Neuronal stem cell (in vitro differentiated cells): ENCODE measurements around the gene CTSE.

Source experiments
- DNase-seq: peaks from one replicate; pipeline ENCODE4 v3.0.0-alpha.2; 2013; ENCODE audit warnings: low spot score
- H2AFZ ChIP-seq: one replicate; pipeline ENCODE4 v1.6.1; 2013; ENCODE audit warnings: mild to moderate bottlenecking, low read length, inconsistent platforms
- H2AK5ac ChIP-seq: 2 replicates; pipeline ENCODE4 v1.6.1; 2013; ENCODE audit warnings: low read depth, mild to moderate bottlenecking, inconsistent platforms, low read length, moderate library complexity, mixed read lengths
- H2BK120ac ChIP-seq: 2 replicates; pipeline ENCODE4 v1.6.1; 2013; ENCODE audit warnings: low read depth, mild to moderate bottlenecking, inconsistent platforms, low read length, moderate library complexity, mixed read lengths
- H2BK12ac ChIP-seq: one replicate; pipeline ENCODE4 v1.6.1; 2013; ENCODE audit warnings: low read length, inconsistent platforms
- H2BK15ac ChIP-seq: 2 replicates; pipeline ENCODE4 v1.6.1; 2013; ENCODE audit warnings: mild to moderate bottlenecking, low read length, inconsistent platforms, mixed read lengths
- H2BK5ac ChIP-seq: one replicate; pipeline ENCODE4 v1.6.1; 2013; ENCODE audit warnings: inconsistent platforms, mild to moderate bottlenecking, low read length, moderate library complexity
- H3K14ac ChIP-seq: one replicate; pipeline ENCODE4 v1.6.1; 2013; ENCODE audit warnings: low read length, inconsistent platforms
- H3K18ac ChIP-seq: 2 replicates; pipeline ENCODE4 v1.6.1; 2013; ENCODE audit warnings: low read length, inconsistent platforms
- H3K23ac ChIP-seq: 2 replicates; pipeline ENCODE4 v1.6.1; 2013; ENCODE audit warnings: low read depth, mild to moderate bottlenecking, mixed read lengths, low read length, inconsistent platforms; ENCODE audit not compliant: poor library complexity
- H3K27ac ChIP-seq: replicated peaks from 3 replicates; pipeline ENCODE4 v1.5.1; 2013; ENCODE audit warnings: low read length, inconsistent platforms
- H3K27me3 ChIP-seq, 3 experiments: 2 replicates each; pipeline ENCODE4 v1.6.1; 2013; ENCODE audit warnings: low read length in 3 of 3, mild to moderate bottlenecking in 2 of 3, inconsistent platforms in 1 of 3, low read depth in 1 of 3, mixed read lengths in 1 of 3, moderate library complexity in 1 of 3; ENCODE audit not compliant: control insufficient read depth in 3 of 3, insufficient read depth in 3 of 3
- H3K36me3 ChIP-seq, 2 donors: replicated peaks in 1 of 2; 2 replicates each; pipeline ENCODE4 v1.6.1; 2013; ENCODE audit warnings: low read length in 2 of 2; ENCODE audit not compliant: control insufficient read depth in 2 of 2, insufficient read depth in 2 of 2
- H3K4ac ChIP-seq: 2 replicates; pipeline ENCODE4 v1.6.1; 2013; ENCODE audit warnings: inconsistent platforms, mild to moderate bottlenecking, low read length, moderate library complexity
- H3K4me1 ChIP-seq, 2 donors: 1 replicate in 1 of 2; 2 replicates in 1 of 2; pipeline ENCODE4 v1.6.1; 2013; ENCODE audit warnings: low read length in 2 of 2, low read depth in 1 of 2; ENCODE audit not compliant: control insufficient read depth in 2 of 2, insufficient read depth in 1 of 2
- H3K4me2 ChIP-seq: one replicate; pipeline ENCODE4 v1.6.1; 2013; ENCODE audit warnings: mild to moderate bottlenecking, low read length, inconsistent platforms; ENCODE audit not compliant: insufficient read depth, poor library complexity, severe bottlenecking
- H3K4me3 ChIP-seq, 2 donors: 2 replicates each; pipeline ENCODE4 v1.5.1; 2013; ENCODE audit warnings: low read length in 2 of 2, mild to moderate bottlenecking in 2 of 2, inconsistent platforms in 1 of 2, moderate library complexity in 1 of 2
- H3K79me1 ChIP-seq: one replicate; pipeline ENCODE4 v1.6.1; 2013; ENCODE audit warnings: low read depth, mild to moderate bottlenecking, inconsistent platforms, low read length, moderate library complexity
- H3K9ac ChIP-seq: one replicate; pipeline ENCODE4 v1.6.1; 2013; ENCODE audit warnings: mild to moderate bottlenecking, low read depth, low read length, inconsistent platforms; ENCODE audit not compliant: poor library complexity
- H3K9me3 ChIP-seq, 2 donors: replicated peaks in 1 of 2; 2 replicates each; pipeline versions ENCODE3 to v1.6.1; 2013; ENCODE audit warnings: low read length in 2 of 2, mild to moderate bottlenecking in 2 of 2, inconsistent platforms in 1 of 2, low read depth in 1 of 2, mixed read lengths in 1 of 2, moderate library complexity in 1 of 2; ENCODE audit not compliant: control insufficient read depth in 2 of 2, insufficient read depth in 1 of 2
- H4K8ac ChIP-seq: one replicate; pipeline ENCODE4 v1.6.1; 2013; ENCODE audit warnings: low read depth, mild to moderate bottlenecking, inconsistent platforms, low read length, moderate library complexity
- H4K91ac ChIP-seq: one replicate; pipeline ENCODE4 v1.6.1; 2013; ENCODE audit warnings: low read length, low read depth, mild to moderate bottlenecking, inconsistent platforms; ENCODE audit not compliant: poor library complexity
- WGBS, 2 donors: extraction: QIAGEN DNeasy Blood & Tissue Kit; methylation state at CpG; one replicate each; pipeline ENCODE4 v1.1.7; 2013; ENCODE audit warnings: missing lambda C conversion rate in 2 of 2, mixed read lengths in 1 of 2; ENCODE audit not compliant: insufficient read length in 2 of 2, insufficient replicate concordance in 1 of 2; ENCODE audit errors: extremely low coverage in 2 of 2; 5-methylcytosine and 5-hydroxymethylcytosine counted together

CTSE gene

DNA sequence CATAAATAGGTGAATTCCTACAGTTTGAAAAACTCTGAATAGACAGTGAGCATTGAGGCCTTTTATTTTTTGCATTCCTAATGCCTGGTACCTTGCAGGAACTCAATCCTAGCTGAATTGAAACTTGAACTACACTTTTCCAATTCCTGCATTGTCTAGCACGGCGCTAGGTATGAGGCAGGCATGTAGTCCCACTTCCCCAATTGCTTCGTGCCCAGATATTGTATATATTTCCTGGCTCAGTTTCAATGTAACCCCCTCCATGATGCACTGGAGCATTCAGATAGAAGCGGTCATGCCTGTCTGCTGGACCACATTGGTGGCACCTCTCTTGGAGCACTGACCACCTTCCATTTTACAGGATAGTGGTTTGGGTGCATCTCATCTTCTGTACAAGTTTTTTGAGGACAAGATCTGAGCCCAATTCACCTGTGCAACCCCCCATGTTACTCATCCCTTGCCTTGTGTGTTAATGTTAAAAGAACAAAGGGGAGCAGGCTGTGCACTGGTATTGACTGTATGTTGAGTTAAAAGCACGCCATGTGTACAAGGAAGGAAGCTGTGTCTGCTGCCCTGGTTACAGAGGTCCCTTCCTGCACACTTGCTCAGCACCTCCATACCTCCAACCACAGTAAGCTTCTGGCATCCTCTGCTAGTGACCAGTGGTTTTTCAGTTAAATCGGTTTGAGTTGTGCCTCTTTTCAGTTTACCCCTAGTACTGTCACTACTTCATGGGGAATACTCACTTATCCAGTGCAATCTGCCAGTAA, 10.5 kb downstream of the CTSE start:
- no peak for DNase-seq

DNA sequence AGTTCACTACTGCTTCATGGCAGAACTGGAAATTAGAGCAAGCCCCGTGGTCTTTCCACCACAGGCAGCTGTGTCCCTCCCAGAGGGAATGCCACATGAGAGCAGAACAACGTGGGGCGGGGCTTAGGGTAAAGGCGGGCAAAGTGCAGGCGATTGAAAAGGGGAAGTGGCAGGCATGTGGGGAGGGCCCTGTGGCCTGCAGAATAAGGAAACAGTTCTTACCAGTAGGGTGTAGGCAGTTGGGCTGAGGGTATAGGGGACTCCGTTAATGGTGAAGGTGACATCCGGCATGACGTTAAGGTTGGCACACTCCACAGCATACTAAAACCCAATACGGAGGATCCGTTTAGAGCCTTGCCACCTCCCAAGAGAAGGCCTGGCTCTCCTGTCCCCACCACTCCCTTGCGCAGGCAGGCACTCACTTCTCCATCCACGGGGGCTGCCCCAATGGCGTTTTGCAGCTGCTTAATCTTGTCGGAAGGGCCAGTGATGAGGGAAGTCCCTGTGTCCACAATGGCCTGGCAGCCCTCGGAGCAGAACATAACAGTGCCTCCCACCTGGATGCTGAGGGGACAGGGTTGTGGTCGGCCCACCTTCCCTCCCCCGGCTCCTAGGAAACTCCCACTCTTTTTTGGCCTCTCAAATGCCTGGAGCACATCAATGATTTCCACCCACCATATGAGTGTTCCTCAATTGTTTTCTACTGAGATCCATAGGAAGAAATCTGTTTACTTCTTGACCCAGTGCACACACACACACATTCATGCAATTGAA, 11.4 kb downstream of the CTSE start:
- no peak overlapping the region for H2AFZ ChIP-seq
- H2BK15ac ChIP-seq, result peak overlapping the region; percentile 20
- no CpG with 5 or more reads among the region's 17 CpGs for WGBS, 2 donors
- peak overlapping the region; percentile 61 for H3K9ac ChIP-seq
- no peaks in the 10 kb centered on the region for H3K36me3 ChIP-seq
- peaks cover 0 to 2% of the 10 kb centered on the region in 2 donors for H3K9me3 ChIP-seq
- no peak overlapping the region for H2BK12ac ChIP-seq
- H3K4me3 ChIP-seq, result peak overlapping the region in 1 of 2 donors; percentile 13
- H3K4me1 ChIP-seq, result peaks cover 0 to 4% of the 10 kb centered on the region in 2 donors
- no peak overlapping the region for H4K91ac ChIP-seq
- H3K18ac ChIP-seq, result peak overlapping the region; percentile 30
- no peak overlapping the region for H2BK5ac ChIP-seq
- H3K79me1 ChIP-seq, result no peaks in the 10 kb centered on the region
- peak overlapping the region; percentile 34 for H2AK5ac ChIP-seq
- H3K14ac ChIP-seq, result no peak overlapping the region
- no peak overlapping the region for H3K23ac ChIP-seq
- H3K4me2 ChIP-seq, result no peak overlapping the region
- no peak for DNase-seq
- H3K27me3 ChIP-seq, result peaks cover 0 to 5% (median 0%) of the 10 kb centered on the region in 3 experiments
- no peak overlapping the region for H3K27ac ChIP-seq
- H4K8ac ChIP-seq, result no peak overlapping the region
- no peak overlapping the region for H2BK120ac ChIP-seq
- H3K4ac ChIP-seq, result no peak overlapping the region

More for the DNA sequence above, 10.5 kb downstream of the CTSE start:
- no peaks in the 10 kb centered on the region for H3K36me3 ChIP-seq
- no peak overlapping the region for H3K4me3 ChIP-seq
- H2BK5ac ChIP-seq, result no peak overlapping the region
- H2AK5ac ChIP-seq, result no peak overlapping the region
- no peak overlapping the region for H3K14ac ChIP-seq
- H3K4ac ChIP-seq, result no peak overlapping the region
- no peaks in the 10 kb centered on the region for H3K79me1 ChIP-seq
- H3K4me1 ChIP-seq, result peaks cover 0 to 4% of the 10 kb centered on the region in 2 donors
- peaks cover 0 to 2% of the 10 kb centered on the region in 2 donors for H3K9me3 ChIP-seq
- no peak overlapping the region for H2BK12ac ChIP-seq
- H4K8ac ChIP-seq, result no peak overlapping the region
- H3K18ac ChIP-seq, result no peak overlapping the region
- no peak overlapping the region for H4K91ac ChIP-seq
- no peak overlapping the region for H3K4me2 ChIP-seq
- H2AFZ ChIP-seq, result no peak overlapping the region
- WGBS, 2 donors, result no CpG with 5 or more reads among the region's 6 CpGs
- H2BK15ac ChIP-seq, result no peak overlapping the region
- no peak overlapping the region for H3K23ac ChIP-seq
- H2BK120ac ChIP-seq, result no peak overlapping the region
- H3K9ac ChIP-seq, result no peak overlapping the region
- peaks cover 0 to 5% (median 0%) of the 10 kb centered on the region in 3 experiments for H3K27me3 ChIP-seq
- no peak overlapping the region for H3K27ac ChIP-seq

DNA sequence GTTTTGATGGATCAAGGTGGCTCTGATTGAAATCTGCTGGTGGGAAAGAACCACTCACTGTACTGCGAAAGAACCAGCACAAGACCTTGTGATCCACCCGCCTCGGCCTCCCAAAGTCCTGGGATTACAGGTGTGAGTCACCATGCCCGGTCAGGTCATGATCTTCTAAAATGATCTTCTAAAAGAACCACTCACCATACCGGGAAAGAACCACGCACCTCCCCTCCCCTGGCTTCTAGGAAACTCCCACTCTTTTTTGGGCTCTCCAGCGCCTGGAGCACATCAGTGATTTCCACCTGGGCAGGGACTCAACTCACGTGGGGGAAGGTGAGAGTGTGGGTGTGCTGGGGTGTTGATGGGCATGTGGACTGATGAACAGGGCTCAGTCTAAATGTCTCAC, 12.6 kb downstream of the CTSE start:
- Histone ChIP-seq H4K91ac (no peak overlapping the region), H3K4me2 (no peak overlapping the region), H2BK12ac (no peak overlapping the region), H2BK120ac (no peak overlapping the region), H3K27ac (no peak overlapping the region), H3K27me3 (peaks cover 0 to 5% (median 0%) of the 10 kb centered on the region in 3 experiments), H3K14ac (no peak overlapping the region), H2BK5ac (no peak overlapping the region), H3K9me3 (peaks cover 0 to 2% of the 10 kb centered on the region in 2 donors), H3K4me3 (no peak overlapping the region), H3K79me1 (no peaks in the 10 kb centered on the region), H3K23ac (no peak overlapping the region), H3K9ac (no peak overlapping the region), H3K36me3 (no peaks in the 10 kb centered on the region), H2AK5ac (no peak overlapping the region), H3K4ac (no peak overlapping the region), H3K18ac (no peak overlapping the region), H2BK15ac (no peak overlapping the region), H3K4me1 (peaks cover 0 to 4% of the 10 kb centered on the region in 2 donors), H4K8ac (no peak overlapping the region), H2AFZ (no peak overlapping the region)
- no peak for DNase-seq
- no CpG with 5 or more reads among the region's 8 CpGs for WGBS, 2 donors

DNA sequence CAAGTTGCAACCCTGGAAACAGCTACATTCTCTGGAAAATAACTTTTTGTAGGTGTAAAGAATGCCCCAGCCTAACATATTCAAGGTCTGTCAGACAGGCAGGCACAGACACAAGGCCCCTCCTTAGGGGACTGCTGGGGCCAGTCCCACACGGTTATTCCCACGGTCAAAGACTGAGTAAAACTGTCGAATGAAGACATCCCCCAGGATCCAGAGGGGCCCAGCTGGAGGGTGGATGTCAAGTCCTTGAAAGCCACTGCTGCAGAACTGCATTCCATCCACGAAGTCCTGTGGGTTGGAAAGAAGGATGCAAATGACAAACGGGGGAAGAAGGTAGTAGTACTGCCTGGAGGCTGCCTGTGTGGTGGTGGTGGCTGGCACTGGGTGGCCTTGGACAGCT, 13.6 kb downstream of the CTSE start:
- Histone ChIP-seq H2AFZ (no peak overlapping the region), H3K27ac (no peak overlapping the region), H3K14ac (no peak overlapping the region), H4K91ac (no peak overlapping the region), H3K4ac (no peak overlapping the region), H4K8ac (no peak overlapping the region), H2BK12ac (no peak overlapping the region), H3K4me1 (peaks cover 0 to 7% of the 10 kb centered on the region in 2 donors), H3K9me3 (peaks cover 0 to 2% of the 10 kb centered on the region in 2 donors), H3K23ac (no peak overlapping the region), H3K4me2 (no peak overlapping the region), H3K36me3 (no peaks in the 10 kb centered on the region), H2BK5ac (no peak overlapping the region), H3K27me3 (peaks cover 0 to 5% (median 0%) of the 10 kb centered on the region in 3 experiments), H2AK5ac (no peak overlapping the region), H2BK120ac (no peak overlapping the region), H3K4me3 (no peak overlapping the region), H3K9ac (no peak overlapping the region), H2BK15ac (no peak overlapping the region), H3K18ac (no peak overlapping the region), H3K79me1 (no peaks in the 10 kb centered on the region)
- no peak for DNase-seq
- WGBS, 2 donors, result no CpG with 5 or more reads among the region's 5 CpGs
